ENCODE measurements around the gene C1orf141.

DNA sequence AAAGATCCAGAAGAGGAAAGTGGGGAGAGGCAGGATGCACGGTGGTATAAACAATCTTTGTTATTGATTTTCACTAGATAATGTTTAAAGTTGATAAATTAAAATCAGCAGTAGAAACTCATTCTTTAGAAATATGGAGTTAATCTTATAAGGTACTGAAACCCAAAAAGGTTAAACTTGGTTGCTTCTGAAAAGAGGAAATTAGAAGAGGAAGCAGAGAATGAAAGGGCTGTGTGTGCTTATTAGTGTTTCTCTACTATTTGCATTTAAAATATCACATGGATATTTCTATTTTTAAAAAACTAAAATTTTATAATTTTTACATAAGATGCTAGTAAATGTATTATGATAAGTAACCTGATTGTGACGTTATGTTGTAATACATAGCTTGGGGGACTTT is 24.4 kb downstream of the C1orf141 start:
- no peak for TF ChIP-seq CTCF (IDR thresholded peaks at IDR 0.05; ENCODE audit: low read length)
- TF ChIP-seq EZH2 (IDR thresholded peaks at IDR 0.05; ENCODE audit: borderline replicate concordance, low read length) = no peak
